SK-N-SH treated with all-trans-retinoic acid at 6 μM for 48 hours (cell line): ENCODE results near the gene UBAP2.

ENCODE experiments used
- ATAC-seq: fragments of 200-7000 bp; cut with Tn5 transposase; 3 replicates; pipeline ENCODE4 v1.9.1; 2020; ENCODE audit warnings: mild to moderate bottlenecking, moderate library complexity
- ARNTL ChIP-seq: fragments of 450-650 bp; formaldehyde crosslinking; IDR thresholded peaks from 2 replicates; pipeline ENCODE4 v1.5.0; 2020; ENCODE audit warnings: low read depth, mild to moderate bottlenecking, moderate library complexity, borderline replicate concordance
- BACH2 ChIP-seq: fragments of 250-450 bp; sonication (Bioruptor Pico); IDR thresholded peaks from 2 replicates; pipeline ENCODE4 v1.9.0; 2021; ENCODE audit warnings: mild to moderate bottlenecking, borderline replicate concordance
- CREB5 ChIP-seq: fragments of 250-450 bp; sonication (Bioruptor Pico); IDR thresholded peaks from 2 replicates; pipeline ENCODE4 v1.5.1; 2020; ENCODE audit warnings: low read depth, mild to moderate bottlenecking, moderate library complexity
- CSDC2 ChIP-seq: fragments of 250-450 bp; sonication (Bioruptor Pico); IDR thresholded peaks from 2 replicates; pipeline ENCODE4 v1.5.0; 2020; ENCODE audit warnings: mild to moderate bottlenecking, moderate library complexity
- ESRRG ChIP-seq: fragments of 250-450 bp; sonication (Bioruptor Pico); IDR thresholded peaks from 2 replicates; pipeline ENCODE4 v1.6.1; 2021; ENCODE audit warnings: mild to moderate bottlenecking
- GLIS3 ChIP-seq: fragments of 250-450 bp; sonication (Bioruptor Pico); IDR thresholded peaks from 2 replicates; pipeline ENCODE4 v1.5.0; 2020; ENCODE audit warnings: mild to moderate bottlenecking, moderate library complexity
- ISL1 ChIP-seq: fragments of 250-450 bp; sonication (Bioruptor Pico); IDR thresholded peaks from 2 replicates; pipeline ENCODE4 v2.1.2; 2022; ENCODE audit warnings: mild to moderate bottlenecking, moderate library complexity
- OSR1 ChIP-seq: fragments of 250-450 bp; sonication (Bioruptor Pico); IDR thresholded peaks from 2 replicates; pipeline ENCODE4 v1.8.0; 2022; ENCODE audit warnings: moderate library complexity, mild to moderate bottlenecking, inconsistent platforms
- PPARA ChIP-seq: fragments of 250-450 bp; sonication (Bioruptor Pico); IDR thresholded peaks from 2 replicates; pipeline ENCODE4 v1.5.0; 2020; ENCODE audit warnings: mild to moderate bottlenecking, borderline replicate concordance
- RARB ChIP-seq: fragments of 250-450 bp; sonication (Bioruptor Pico); IDR thresholded peaks from 2 replicates; pipeline ENCODE4 v1.8.0; 2021; ENCODE audit warnings: mild to moderate bottlenecking, moderate library complexity
- SNAI2 ChIP-seq: fragments of 250-450 bp; sonication (Bioruptor Pico); IDR thresholded peaks from 2 replicates; pipeline ENCODE4 v1.5.0; 2020; ENCODE audit warnings: mild to moderate bottlenecking, moderate library complexity
- TCF4 ChIP-seq: fragments of 250-450 bp; sonication (Bioruptor Pico); IDR thresholded peaks from 2 replicates; pipeline ENCODE4 v1.8.0; 2021; ENCODE audit warnings: mild to moderate bottlenecking, moderate library complexity, borderline replicate concordance
- TOX ChIP-seq: fragments of 250-450 bp; sonication (Bioruptor Pico); IDR thresholded peaks from 2 replicates; pipeline ENCODE4 v1.8.0; 2021; ENCODE audit warnings: mild to moderate bottlenecking, moderate library complexity, borderline replicate concordance
- ZC3H10 ChIP-seq: fragments of 250-450 bp; sonication (Bioruptor Pico); IDR thresholded peaks from 2 replicates; pipeline ENCODE4 v1.5.1; 2021; ENCODE audit warnings: mild to moderate bottlenecking, moderate library complexity
- ZFP3 ChIP-seq: fragments of 250-450 bp; sonication (Bioruptor Pico); IDR thresholded peaks from 2 replicates; pipeline ENCODE4 v1.5.0; 2020; ENCODE audit warnings: mild to moderate bottlenecking, moderate library complexity
- ZFP30 ChIP-seq: fragments of 450-650 bp; formaldehyde crosslinking; IDR thresholded peaks from 2 replicates; pipeline ENCODE4 v1.5.0; 2022; ENCODE audit warnings: mild to moderate bottlenecking, moderate library complexity
- ZNF565 ChIP-seq: fragments of 450-650 bp; formaldehyde crosslinking; conservative IDR thresholded peaks from 2 replicates; pipeline ENCODE4 v1.5.0; 2020; ENCODE audit warnings: low read depth, mild to moderate bottlenecking, moderate library complexity
- ZNF70 ChIP-seq: fragments of 450-650 bp; formaldehyde crosslinking; IDR thresholded peaks from 2 replicates; pipeline ENCODE4 v1.5.0; 2020; ENCODE audit warnings: mild to moderate bottlenecking, moderate library complexity
- ZNF8 ChIP-seq: fragments of 450-650 bp; formaldehyde crosslinking; IDR thresholded peaks from 2 replicates; pipeline ENCODE4 v1.5.0; 2020; ENCODE audit warnings: mild to moderate bottlenecking, moderate library complexity
- TF ChIP-seq, protein P1 (sequence below): fragments of 250-450 bp; sonication (Bioruptor Pico); IDR thresholded peaks from 2 replicates; pipeline ENCODE4 v1.8.0; 2021; ENCODE audit warnings: low read depth, mild to moderate bottlenecking, moderate library complexity, borderline replicate concordance
- TF ChIP-seq, protein P2 (sequence below): fragments of 250-450 bp; sonication (Bioruptor Pico); IDR thresholded peaks from 2 replicates; pipeline ENCODE4 v1.5.0; 2020; ENCODE audit warnings: mild to moderate bottlenecking, moderate library complexity
- TF ChIP-seq, protein P3 (sequence below): fragments of 250-450 bp; sonication (Bioruptor Pico); IDR thresholded peaks from 2 replicates; pipeline ENCODE4 v1.5.1; 2021; ENCODE audit warnings: mild to moderate bottlenecking, moderate library complexity
- TF ChIP-seq, protein P4 (sequence below): fragments of 250-450 bp; sonication (Bioruptor Pico); IDR thresholded peaks from 2 replicates; pipeline ENCODE4 v1.8.0; 2020; ENCODE audit warnings: mild to moderate bottlenecking, moderate library complexity, borderline replicate concordance

The UBAP2 gene

GRCh38 chr9:33885948-33886347, 162.7 kb downstream of the UBAP2 start:
- no peak for ATAC-seq

DNA sequence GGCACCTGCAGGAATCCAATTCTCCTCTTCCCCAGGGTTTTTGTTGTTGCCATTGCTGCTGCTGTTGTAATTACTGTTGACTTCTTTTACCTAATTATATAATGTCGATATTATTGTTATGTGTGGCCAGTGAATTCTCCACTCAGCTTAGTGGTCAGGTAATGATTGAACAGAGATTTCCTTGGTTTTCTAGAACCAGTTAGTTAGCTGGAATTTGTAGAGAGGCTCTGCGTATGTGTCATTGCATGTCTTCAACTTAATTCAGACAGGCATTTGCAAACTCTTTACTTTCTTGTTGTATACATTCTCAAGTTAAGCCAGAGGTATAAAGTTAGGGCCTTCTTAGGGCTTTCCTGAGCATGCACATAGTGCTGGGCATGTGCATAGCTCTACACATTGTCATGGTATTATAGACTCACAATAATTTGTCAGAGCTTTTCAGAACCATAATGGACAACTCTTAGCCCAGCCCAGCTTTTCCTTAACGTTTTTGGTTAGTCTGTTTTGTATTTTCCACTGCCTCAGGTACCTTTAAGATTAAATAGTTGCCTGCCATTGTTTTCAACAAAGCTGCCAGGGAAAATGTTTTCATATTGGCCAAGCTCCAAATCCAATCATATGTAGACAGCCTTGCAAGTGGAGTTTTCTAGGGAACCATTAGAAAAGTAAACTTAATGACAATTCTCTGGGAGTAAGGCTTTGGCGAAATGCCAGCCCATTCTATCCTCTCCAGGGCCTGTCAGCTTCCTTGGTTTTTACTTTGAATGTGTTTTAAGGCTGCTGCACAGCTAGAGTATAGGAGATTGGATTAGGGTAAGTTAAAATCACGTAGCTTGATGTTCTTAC, 163.6 kb downstream of the UBAP2 start:
- peak; percentile 83 for ATAC-seq
- no peak for TF ChIP-seq ZNF70 (CRISPR knock-in tag)
- no peak for TF ChIP-seq TCF4 (CRISPR knock-in tag)

More at GRCh38 chr9:33885948-33886347, 162.7 kb downstream of the UBAP2 start:
- TF ChIP-seq CREB5 (CRISPR knock-in tag), result no peak
- no peak for TF ChIP-seq ZC3H10 (CRISPR knock-in tag)
- TF ChIP-seq TCF4 (CRISPR knock-in tag), result no peak
- TF ChIP-seq ZNF8 (CRISPR knock-in tag), result no peak
- TF ChIP-seq SNAI2 (CRISPR knock-in tag), result no peak
- no peak for TF ChIP-seq ZNF70 (CRISPR knock-in tag)
- no peak for TF ChIP-seq OSR1 (CRISPR knock-in tag)
- no peak for TF ChIP-seq CSDC2 (CRISPR knock-in tag)
- no peak for TF ChIP-seq ARNTL (CRISPR knock-in tag)
- no peak for TF ChIP-seq BACH2
- TF ChIP-seq, protein P1, sequence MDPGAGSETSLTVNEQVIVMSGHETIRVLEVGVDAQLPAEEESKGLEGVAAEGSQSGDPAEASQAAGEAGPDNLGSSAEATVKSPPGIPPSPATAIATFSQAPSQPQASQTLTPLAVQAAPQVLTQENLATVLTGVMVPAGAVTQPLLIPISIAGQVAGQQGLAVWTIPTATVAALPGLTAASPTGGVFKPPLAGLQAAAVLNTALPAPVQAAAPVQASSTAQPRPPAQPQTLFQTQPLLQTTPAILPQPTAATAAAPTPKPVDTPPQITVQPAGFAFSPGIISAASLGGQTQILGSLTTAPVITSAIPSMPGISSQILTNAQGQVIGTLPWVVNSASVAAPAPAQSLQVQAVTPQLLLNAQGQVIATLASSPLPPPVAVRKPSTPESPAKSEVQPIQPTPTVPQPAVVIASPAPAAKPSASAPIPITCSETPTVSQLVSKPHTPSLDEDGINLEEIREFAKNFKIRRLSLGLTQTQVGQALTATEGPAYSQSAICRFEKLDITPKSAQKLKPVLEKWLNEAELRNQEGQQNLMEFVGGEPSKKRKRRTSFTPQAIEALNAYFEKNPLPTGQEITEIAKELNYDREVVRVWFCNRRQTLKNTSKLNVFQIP (CRISPR knock-in tag), result no peak
- TF ChIP-seq ZFP30 (CRISPR knock-in tag), result no peak
- TF ChIP-seq ZFP3, result no peak
- TF ChIP-seq, protein P2, sequence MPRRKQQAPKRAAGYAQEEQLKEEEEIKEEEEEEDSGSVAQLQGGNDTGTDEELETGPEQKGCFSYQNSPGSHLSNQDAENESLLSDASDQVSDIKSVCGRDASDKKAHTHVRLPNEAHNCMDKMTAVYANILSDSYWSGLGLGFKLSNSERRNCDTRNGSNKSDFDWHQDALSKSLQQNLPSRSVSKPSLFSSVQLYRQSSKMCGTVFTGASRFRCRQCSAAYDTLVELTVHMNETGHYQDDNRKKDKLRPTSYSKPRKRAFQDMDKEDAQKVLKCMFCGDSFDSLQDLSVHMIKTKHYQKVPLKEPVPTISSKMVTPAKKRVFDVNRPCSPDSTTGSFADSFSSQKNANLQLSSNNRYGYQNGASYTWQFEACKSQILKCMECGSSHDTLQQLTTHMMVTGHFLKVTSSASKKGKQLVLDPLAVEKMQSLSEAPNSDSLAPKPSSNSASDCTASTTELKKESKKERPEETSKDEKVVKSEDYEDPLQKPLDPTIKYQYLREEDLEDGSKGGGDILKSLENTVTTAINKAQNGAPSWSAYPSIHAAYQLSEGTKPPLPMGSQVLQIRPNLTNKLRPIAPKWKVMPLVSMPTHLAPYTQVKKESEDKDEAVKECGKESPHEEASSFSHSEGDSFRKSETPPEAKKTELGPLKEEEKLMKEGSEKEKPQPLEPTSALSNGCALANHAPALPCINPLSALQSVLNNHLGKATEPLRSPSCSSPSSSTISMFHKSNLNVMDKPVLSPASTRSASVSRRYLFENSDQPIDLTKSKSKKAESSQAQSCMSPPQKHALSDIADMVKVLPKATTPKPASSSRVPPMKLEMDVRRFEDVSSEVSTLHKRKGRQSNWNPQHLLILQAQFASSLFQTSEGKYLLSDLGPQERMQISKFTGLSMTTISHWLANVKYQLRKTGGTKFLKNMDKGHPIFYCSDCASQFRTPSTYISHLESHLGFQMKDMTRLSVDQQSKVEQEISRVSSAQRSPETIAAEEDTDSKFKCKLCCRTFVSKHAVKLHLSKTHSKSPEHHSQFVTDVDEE (CRISPR knock-in tag), result no peak
- TF ChIP-seq GLIS3 (CRISPR knock-in tag), result no peak
- TF ChIP-seq ZNF565 (CRISPR knock-in tag), result no peak
- TF ChIP-seq RARB (CRISPR knock-in tag), result no peak
- TF ChIP-seq PPARA (CRISPR knock-in tag), result no peak

DNA sequence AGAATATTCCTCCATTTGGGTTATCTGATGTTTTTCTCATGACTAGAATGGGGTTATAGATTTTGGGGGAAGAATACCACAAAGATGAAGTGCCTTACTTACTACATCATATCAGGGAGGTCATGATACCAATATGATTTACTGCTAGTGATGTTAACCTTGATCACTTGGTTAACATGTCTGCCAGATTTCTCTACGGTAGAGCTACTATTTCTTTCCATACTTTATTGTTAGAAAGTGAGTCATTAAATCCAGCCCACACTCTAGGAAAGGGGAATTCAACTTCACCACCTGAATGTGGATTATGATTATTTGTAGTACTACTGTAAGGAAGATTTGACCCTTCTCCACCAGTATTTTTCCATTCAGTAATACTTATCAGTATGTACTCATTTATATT, 167.1 kb downstream of the UBAP2 start:
- no peak for ATAC-seq
- TF ChIP-seq RARB (CRISPR knock-in tag) (no peak), TCF4 (CRISPR knock-in tag) (no peak), SNAI2 (CRISPR knock-in tag) (no peak), GLIS3 (CRISPR knock-in tag) (no peak), ESRRG (CRISPR knock-in tag) (no peak), ZC3H10 (CRISPR knock-in tag) (no peak), CREB5 (CRISPR knock-in tag) (no peak), CSDC2 (CRISPR knock-in tag) (no peak), ZFP3 (no peak), TOX (CRISPR knock-in tag) (no peak), PPARA (CRISPR knock-in tag) (no peak), ZNF70 (CRISPR knock-in tag) (no peak), BACH2 (no peak), ZNF565 (CRISPR knock-in tag) (no peak), ISL1 (no peak)
- TF ChIP-seq, protein P3, sequence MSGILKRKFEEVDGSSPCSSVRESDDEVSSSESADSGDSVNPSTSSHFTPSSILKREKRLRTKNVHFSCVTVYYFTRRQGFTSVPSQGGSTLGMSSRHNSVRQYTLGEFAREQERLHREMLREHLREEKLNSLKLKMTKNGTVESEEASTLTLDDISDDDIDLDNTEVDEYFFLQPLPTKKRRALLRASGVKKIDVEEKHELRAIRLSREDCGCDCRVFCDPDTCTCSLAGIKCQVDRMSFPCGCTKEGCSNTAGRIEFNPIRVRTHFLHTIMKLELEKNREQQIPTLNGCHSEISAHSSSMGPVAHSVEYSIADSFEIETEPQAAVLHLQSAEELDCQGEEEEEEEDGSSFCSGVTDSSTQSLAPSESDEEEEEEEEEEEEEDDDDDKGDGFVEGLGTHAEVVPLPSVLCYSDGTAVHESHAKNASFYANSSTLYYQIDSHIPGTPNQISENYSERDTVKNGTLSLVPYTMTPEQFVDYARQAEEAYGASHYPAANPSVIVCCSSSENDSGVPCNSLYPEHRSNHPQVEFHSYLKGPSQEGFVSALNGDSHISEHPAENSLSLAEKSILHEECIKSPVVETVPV (CRISPR knock-in tag), result no peak
- TF ChIP-seq, protein P4, sequence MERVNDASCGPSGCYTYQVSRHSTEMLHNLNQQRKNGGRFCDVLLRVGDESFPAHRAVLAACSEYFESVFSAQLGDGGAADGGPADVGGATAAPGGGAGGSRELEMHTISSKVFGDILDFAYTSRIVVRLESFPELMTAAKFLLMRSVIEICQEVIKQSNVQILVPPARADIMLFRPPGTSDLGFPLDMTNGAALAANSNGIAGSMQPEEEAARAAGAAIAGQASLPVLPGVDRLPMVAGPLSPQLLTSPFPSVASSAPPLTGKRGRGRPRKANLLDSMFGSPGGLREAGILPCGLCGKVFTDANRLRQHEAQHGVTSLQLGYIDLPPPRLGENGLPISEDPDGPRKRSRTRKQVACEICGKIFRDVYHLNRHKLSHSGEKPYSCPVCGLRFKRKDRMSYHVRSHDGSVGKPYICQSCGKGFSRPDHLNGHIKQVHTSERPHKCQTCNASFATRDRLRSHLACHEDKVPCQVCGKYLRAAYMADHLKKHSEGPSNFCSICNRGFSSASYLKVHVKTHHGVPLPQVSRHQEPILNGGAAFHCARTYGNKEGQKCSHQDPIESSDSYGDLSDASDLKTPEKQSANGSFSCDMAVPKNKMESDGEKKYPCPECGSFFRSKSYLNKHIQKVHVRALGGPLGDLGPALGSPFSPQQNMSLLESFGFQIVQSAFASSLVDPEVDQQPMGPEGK (CRISPR knock-in tag), result no peak
- TF ChIP-seq, protein P2 (CRISPR knock-in tag), result no peak
